ENCODE data around the gene MACROH2A2. TPM values are rescaled to one million over a fixed set of nuclear protein-coding genes. Genes with fewer than 3 reads are reported as not detected.
"Not testable (repeated sequence)": the region's sequence is repeated elsewhere in the genome, so short reads cannot be mapped to it uniquely, and the experiment has no call there.

Gene MACROH2A2
- total RNA-seq, 2 experiments from 2014 or later, result 5.5 to 5.8 TPM

DNA sequence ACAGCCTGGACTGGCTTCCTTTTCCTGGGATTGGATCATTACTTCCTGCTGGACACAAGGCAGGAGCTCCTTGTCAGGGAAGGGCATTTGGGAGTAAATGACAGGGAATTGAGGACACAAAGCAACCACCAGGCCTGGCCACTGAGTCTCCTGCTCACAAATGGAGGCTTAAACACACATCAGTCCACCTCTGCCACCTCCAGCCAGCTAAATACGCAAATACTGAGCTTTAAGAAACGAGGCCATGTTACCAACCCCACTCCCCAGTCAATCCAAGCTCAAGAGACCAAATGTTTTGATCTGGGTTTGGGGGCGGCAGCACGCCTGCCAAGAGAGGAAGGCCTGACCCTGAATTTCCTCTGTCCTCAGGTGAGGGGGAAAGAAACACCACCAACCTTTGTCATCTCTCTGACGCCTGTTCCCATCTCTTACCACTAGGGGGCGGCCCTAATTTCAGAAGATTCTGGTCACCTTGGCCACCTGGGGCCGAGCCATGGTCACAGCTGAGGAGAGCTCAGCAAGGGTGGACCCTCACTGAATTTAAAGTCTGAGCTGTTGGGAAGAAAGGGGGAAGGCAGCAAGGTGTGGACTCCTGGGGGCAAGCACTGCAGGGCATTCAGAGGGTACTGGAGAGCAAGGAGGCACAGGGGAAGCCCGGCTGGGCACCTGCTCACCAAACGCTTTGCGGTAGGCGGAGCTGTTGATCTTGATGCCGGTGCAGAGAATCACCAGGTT, 63.5 kb downstream of the MACROH2A2 start:
- Mint-ChIP-seq H3K27me3 (no peaks in the 10 kb centered on the region), H3K4me3 (no peak overlapping the region), H3K4me1 (peaks cover 3% of the 10 kb centered on the region)

DNA sequence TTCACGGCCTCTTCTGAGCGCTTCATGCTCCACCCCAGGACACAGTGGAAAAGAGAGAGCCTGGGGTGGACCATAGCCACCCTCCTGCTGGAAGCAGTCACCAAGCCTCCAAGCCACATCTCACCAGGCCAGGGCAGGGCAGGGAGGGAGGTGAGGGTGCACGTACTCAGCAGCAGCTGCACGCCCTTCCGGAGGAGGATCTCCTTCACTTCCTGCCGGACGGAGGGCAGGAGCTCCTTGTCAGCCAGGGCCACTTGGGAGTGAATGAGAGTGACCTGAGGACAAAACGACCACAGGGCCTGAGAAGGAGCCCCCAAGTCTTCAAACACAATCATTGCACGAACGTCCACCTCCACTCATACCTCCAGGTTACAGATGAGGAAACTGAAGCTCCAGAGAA, 65.0 kb downstream of the MACROH2A2 start:
- DNase-seq, result no peak
- POLR2A ChIA-PET, result no interaction called here
- no peak overlapping the region for H3K4me3 Mint-ChIP-seq
- peaks cover 5% of the 10 kb centered on the region for H3K36me3 Mint-ChIP-seq (ENCODE audit: low read depth)
- peaks cover 2% of the 10 kb centered on the region for H3K4me1 Mint-ChIP-seq
- no peaks in the 10 kb centered on the region for H3K9me3 Mint-ChIP-seq
- no peak overlapping the region for H3K27ac Mint-ChIP-seq
- CTCF ChIA-PET, result interaction anchor here (0.6 to 7.3 kb wide), 8 partner anchors 11 to 134 kb away, joined by 3 to 85 read pairs (median 17); partner anchors contain the start of gene TYSND1
- H3K27me3 Mint-ChIP-seq, result no peaks in the 10 kb centered on the region

More for the DNA sequence above, 63.5 kb downstream of the MACROH2A2 start:
- Mint-ChIP-seq H3K27ac (no peak overlapping the region), H3K36me3 (ENCODE audit: low read depth) (peaks cover 5% of the 10 kb centered on the region), H3K9me3 (no peaks in the 10 kb centered on the region)
- peak; percentile 56 for DNase-seq
- CTCF ChIA-PET, result interaction anchor here (0.7 to 7.3 kb wide), 29 partner anchors 9 to 316 kb away, joined by 3 to 85 read pairs (median 5); partner anchors contain the start of gene TYSND1
- POLR2A ChIA-PET, result interaction anchor here (1.8 kb wide), 1 partner anchor 30 kb away, joined by 8 read pairs; the partner anchor contains the start of gene TYSND1

DNA sequence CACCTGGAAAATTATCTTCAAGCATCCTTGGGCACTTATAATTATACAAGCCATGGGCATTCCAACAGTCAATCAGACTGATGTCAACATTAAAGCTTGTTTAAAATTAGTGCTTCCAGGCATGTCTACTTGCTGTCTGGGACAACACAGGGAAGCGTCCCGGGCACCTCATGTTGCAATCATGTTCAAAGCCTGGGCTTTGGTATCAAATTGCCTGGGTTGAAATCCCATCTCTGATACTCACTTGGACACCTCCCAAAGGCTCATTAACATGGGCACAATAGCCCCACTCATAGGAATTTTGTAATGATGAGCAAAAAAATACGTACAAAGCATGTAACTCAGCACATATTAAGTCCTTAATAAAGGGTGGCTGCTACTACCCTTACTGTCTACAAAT, 65.5 kb downstream of the MACROH2A2 start:
- ChIA-PET CTCF (interaction anchor here (0.8 to 7.3 kb wide), 8 partner anchors 8 to 246 kb away, joined by 3 to 85 read pairs (median 10); partner anchors contain the start of gene TYSND1), POLR2A (interaction anchor here (1.0 kb wide), 1 partner anchor 26 kb away, joined by 3 read pairs; no protein-coding TSS in a partner anchor)
- DNase-seq, result no peak
- Mint-ChIP-seq H3K4me3 (no peak overlapping the region), H3K27ac (no peak overlapping the region), H3K4me1 (peaks cover 2% of the 10 kb centered on the region), H3K9me3 (no peaks in the 10 kb centered on the region), H3K36me3 (ENCODE audit: low read depth) (peaks cover 5% of the 10 kb centered on the region), H3K27me3 (no peaks in the 10 kb centered on the region)

DNA sequence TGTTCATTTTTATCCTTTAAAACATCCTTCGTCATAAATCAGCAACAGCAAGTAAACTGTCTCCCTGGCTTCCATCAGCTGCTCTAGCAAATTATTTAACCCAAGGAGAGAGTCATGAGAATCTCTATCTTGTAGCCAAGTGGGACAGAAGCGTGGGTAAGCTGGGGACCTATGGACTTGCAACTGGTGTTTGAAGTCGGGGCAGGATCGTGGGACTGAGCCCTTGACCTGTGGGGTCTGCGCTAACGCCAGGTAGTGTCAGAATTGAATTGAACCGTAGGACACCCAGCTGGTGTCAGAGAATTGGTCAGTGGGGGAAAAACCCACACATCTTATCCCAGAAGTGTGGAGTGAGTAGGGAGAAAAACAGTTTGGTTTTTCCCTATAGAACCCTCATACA, 66.6 kb downstream of the MACROH2A2 start:
- no peak overlapping the region for H3K4me3 Mint-ChIP-seq
- H3K27ac Mint-ChIP-seq, result no peak overlapping the region
- ChIA-PET CTCF (interaction anchor here (0.8 to 7.3 kb wide), 6 partner anchors 9 to 245 kb away, joined by 3 to 85 read pairs (median 11); partner anchors contain the start of gene TYSND1), POLR2A (interaction anchor here (1.0 kb wide), 1 partner anchor 27 kb away, joined by 3 read pairs; no protein-coding TSS in a partner anchor)
- peaks cover 2% of the 10 kb centered on the region for H3K4me1 Mint-ChIP-seq
- H3K36me3 Mint-ChIP-seq (ENCODE audit: low read depth), result no peaks in the 10 kb centered on the region
- no peak for DNase-seq
- H3K27me3 Mint-ChIP-seq, result no peaks in the 10 kb centered on the region
- no peaks in the 10 kb centered on the region for H3K9me3 Mint-ChIP-seq

DNA sequence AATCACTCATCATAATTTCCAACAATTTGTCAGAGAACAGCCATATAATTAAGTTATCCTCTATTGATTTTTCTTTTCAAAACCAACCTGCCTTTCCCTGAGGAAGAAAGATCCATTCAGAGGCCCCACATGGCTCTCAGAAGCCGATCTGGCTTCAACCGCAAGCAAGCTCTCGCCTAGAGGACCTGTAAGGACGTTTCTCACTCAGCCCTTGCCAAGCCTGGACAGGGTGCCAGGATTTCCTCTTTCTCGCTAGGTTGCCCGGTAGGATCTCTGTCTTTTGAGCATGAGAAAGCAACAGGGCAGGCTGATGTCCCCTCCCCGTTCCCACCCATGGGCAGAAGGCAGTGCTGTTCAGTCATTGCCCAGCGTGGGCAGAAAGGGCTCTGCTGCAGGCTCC, 67.0 kb downstream of the MACROH2A2 start:
- peaks cover 4% of the 10 kb centered on the region for H3K4me1 Mint-ChIP-seq
- ChIA-PET POLR2A (no interaction called here), CTCF (interaction anchor here (2.4 to 7.3 kb wide), 2 partner anchors 23 to 26 kb away, joined by 18 to 85 read pairs; partner anchors contain the start of gene TYSND1)
- H3K27me3 Mint-ChIP-seq, result no peaks in the 10 kb centered on the region
- H3K36me3 Mint-ChIP-seq (ENCODE audit: low read depth), result no peaks in the 10 kb centered on the region
- no peak for DNase-seq
- no peak overlapping the region for H3K4me3 Mint-ChIP-seq
- H3K27ac Mint-ChIP-seq, result no peak overlapping the region
- no peaks in the 10 kb centered on the region for H3K9me3 Mint-ChIP-seq

DNA sequence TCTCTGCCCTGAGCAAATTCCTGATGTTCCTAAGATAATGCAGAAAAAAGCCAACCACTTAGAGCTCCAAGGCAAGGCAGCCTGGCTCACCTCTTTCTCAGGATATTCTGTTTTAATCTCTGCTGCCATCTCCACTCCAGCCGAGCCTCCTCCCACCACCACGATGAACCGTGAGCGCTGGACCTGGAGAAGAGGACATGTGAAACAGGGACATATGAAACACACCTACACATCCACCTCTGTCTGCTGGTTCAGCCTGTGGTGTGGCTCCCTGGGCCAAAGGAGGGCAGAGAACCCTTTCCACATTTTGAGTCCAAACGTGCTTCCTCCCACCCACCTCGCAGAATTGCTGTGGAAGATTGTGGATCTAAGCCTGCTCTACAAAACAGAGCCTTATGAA, 67.8 kb downstream of the MACROH2A2 start:
- Mint-ChIP-seq H3K36me3 (ENCODE audit: low read depth) (no peaks in the 10 kb centered on the region), H3K4me1 (peaks cover 4% of the 10 kb centered on the region), H3K4me3 (no peak overlapping the region), H3K27ac (no peak overlapping the region), H3K27me3 (no peaks in the 10 kb centered on the region), H3K9me3 (no peaks in the 10 kb centered on the region)
- ChIA-PET CTCF (interaction anchor here (0.6 kb wide), 1 partner anchor 247 kb away, joined by 3 read pairs; no protein-coding TSS in a partner anchor), POLR2A (no interaction called here)
- DNase-seq, result no peak

DNA sequence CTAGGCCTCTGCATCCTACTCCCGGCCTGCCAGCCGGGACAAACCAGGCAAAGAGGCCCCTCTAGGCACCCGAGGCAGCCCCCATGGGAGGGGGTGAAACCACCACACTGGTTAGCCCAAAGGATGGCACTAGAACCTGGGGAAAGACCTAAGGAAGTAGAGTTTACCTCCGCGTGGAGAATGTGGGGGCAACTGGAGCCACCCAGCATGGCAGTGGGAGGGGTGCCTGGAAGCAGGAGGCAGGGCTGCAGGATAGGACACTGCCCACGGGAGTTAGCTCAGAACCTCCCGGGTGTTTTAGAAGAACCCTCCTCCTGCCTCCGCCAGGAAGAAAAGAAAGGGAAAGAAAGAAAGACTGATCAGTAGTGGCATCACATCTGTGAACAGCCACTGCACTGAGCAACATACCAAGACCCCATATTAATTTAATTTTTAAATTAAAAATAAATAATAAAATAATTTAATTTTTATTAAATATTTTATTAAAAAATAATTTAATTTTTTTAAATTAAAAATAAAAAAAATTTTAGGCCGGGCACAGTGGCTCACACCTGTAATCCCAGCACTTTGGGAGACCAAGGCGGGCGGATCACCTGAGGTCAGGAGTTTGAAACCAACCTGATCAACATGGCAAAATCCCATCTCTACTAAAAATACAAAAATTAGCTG, 68.8 kb downstream of the MACROH2A2 start:
- CTCF ChIA-PET, result interaction anchor here (2.0 kb wide), 1 partner anchor 25 kb away, joined by 7 read pairs; the partner anchor contains the start of gene TYSND1
- Mint-ChIP-seq H3K4me1 (peaks cover 2% of the 10 kb centered on the region), H3K36me3 (ENCODE audit: low read depth) (no peaks in the 10 kb centered on the region), H3K4me3 (no peak overlapping the region), H3K27me3 (no peaks in the 10 kb centered on the region), H3K9me3 (no peaks in the 10 kb centered on the region), H3K27ac (no peak overlapping the region)
- no peak for DNase-seq
- POLR2A ChIA-PET, result no interaction called here

DNA sequence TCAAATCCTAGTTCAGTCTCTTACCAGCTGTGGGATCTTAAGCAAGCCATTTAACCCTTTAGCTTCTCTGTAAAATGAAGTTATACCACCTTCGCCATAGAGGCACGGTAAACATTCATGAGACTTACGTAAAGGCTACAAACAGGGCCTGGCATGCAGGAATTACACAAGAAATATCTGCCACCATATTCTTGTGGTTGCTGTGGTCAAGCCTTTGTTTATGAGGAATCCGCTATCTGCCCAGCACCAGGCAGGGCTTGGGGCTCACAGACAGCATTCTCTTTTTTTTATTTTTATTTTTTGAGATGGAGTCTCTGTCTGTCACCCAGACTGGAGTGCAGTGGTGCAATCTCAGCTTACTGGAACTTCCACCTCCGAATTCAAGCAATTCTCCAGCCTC, 70.1 kb downstream of the MACROH2A2 start:
- no peaks in the 10 kb centered on the region for H3K9me3 Mint-ChIP-seq
- ChIA-PET POLR2A (no interaction called here), CTCF (interaction anchor here (2.0 kb wide), 1 partner anchor 23 kb away, joined by 7 read pairs; the partner anchor contains the start of gene TYSND1)
- no peak overlapping the region for H3K27ac Mint-ChIP-seq
- no peak for DNase-seq
- no peaks in the 10 kb centered on the region for H3K36me3 Mint-ChIP-seq (ENCODE audit: low read depth)
- H3K4me1 Mint-ChIP-seq, result peaks cover 2% of the 10 kb centered on the region
- H3K4me3 Mint-ChIP-seq, result no peak overlapping the region
- no peaks in the 10 kb centered on the region for H3K27me3 Mint-ChIP-seq

DNA sequence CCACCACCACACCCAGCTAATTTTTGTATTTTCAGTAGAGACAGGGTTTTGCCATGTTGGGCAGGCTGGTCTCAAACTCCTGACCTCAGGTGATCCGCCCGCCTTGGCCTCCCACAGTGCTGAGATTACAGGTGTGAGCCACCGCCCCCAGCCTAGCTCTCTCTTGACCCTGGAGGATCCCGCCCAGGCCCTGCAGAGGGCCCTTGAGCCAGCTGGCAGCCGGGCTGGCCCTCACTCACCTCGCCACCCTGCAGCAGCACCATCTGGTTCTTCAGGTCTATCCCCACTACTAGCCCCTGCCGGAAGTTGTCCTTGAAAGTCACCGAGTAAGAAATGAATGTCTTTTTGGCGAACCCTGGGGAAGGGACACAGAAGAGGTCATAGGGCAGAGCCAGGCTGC, 70.5 kb downstream of the MACROH2A2 start:
- H3K4me3 Mint-ChIP-seq; H3K36me3 Mint-ChIP-seq (ENCODE audit: low read depth); DNase-seq; H3K4me1 Mint-ChIP-seq; H3K27ac Mint-ChIP-seq; H3K9me3 Mint-ChIP-seq; H3K27me3 Mint-ChIP-seq; POLR2A ChIA-PET: not testable (repeated sequence)
- CTCF ChIA-PET, result interaction anchor here (2.0 kb wide), 1 partner anchor 23 kb away, joined by 7 read pairs; the partner anchor contains the start of gene TYSND1

DNA sequence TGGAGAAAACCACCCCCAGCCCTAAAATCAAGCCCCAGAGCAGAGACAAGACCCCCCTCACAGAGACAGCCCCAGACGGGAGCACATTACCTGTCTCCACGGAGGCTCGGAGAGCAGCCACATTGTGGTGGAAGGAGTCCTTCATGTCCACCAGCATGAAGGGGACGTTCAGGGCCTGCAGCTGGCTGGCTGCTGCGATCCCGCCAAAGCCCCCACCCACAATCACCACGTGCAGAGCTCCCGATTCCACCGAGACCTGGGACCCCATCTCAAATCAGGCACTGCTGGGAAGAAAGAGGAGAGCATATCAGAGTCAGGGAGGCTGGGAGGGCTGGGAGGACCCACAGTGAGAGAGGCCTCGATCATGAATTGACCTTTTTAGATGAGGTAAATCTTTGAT, 71.2 kb downstream of the MACROH2A2 start:
- CTCF ChIA-PET, result interaction anchor here (1.7 to 2.0 kb wide), 2 partner anchors 8 to 22 kb away, joined by 7 to 11 read pairs; partner anchors contain the start of gene TYSND1

DNA sequence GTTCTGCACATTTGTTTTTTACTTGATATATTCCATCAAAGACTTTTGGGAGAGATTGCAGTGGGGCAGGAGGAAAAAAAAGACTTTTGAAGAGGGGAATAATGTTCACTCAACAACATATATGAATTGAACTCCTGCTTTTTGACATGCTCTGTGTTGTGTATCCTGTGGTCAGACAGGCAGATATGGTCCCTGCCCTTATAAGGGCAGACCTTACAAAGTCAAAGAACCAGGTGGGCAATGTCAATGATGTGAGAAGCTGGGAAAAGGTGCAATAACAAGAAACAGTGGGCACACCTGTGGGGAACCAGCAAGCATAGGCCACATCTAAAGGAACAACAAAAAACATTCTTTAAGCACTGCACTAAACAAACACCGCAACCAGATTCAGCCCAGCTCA, 71.8 kb downstream of the MACROH2A2 start:
- Mint-ChIP-seq H3K27me3 (no peaks in the 10 kb centered on the region), H3K4me1 (peaks cover 2% of the 10 kb centered on the region), H3K9me3 (no peaks in the 10 kb centered on the region), H3K4me3 (no peak overlapping the region), H3K36me3 (ENCODE audit: low read depth) (no peaks in the 10 kb centered on the region), H3K27ac (no peak overlapping the region)
- ChIA-PET CTCF (interaction anchor here (1.7 kb wide), 1 partner anchor 9 kb away, joined by 11 read pairs; no protein-coding TSS in a partner anchor), POLR2A (no interaction called here)
- no peak for DNase-seq

More for the DNA sequence above, 71.2 kb downstream of the MACROH2A2 start:
- Mint-ChIP-seq H3K4me3 (no peak overlapping the region), H3K27me3 (no peaks in the 10 kb centered on the region), H3K4me1 (peaks cover 2% of the 10 kb centered on the region), H3K36me3 (ENCODE audit: low read depth) (no peaks in the 10 kb centered on the region), H3K27ac (no peak overlapping the region), H3K9me3 (no peaks in the 10 kb centered on the region)
- no peak for DNase-seq
- POLR2A ChIA-PET, result no interaction called here

DNA sequence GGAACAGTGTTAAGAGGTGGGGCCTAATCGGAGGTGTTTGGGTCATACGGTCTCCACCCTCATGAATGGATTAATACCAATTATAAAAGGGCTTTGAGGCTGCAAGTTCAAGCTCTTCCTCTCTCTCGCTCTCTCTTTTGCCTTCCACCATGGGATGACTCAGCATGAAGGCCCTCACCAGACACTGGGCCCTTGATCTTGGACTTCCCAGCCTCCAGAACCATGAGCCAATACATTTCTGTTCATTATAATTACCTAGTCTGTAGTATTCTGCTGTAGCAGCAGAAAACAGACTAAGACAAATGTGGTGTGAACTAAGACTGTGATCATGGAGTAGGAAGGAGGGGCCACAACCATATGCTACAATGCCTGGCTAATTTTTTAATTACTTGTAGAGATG, 72.3 kb downstream of the MACROH2A2 start:
- POLR2A ChIA-PET, result no interaction called here
- Mint-ChIP-seq H3K4me1 (peaks cover 2% of the 10 kb centered on the region), H3K9me3 (no peaks in the 10 kb centered on the region), H3K27ac (no peak overlapping the region), H3K27me3 (no peaks in the 10 kb centered on the region), H3K4me3 (no peak overlapping the region), H3K36me3 (ENCODE audit: low read depth) (no peaks in the 10 kb centered on the region)
- CTCF ChIA-PET, result interaction anchor here (0.7 to 1.7 kb wide), 2 partner anchors 9 to 19 kb away, joined by 3 to 11 read pairs; no protein-coding TSS in a partner anchor
- no peak for DNase-seq

Measured in activated CD4-positive, alpha-beta memory T cell treated with anti-CD3 and anti-CD28 coated beads, Interleukin-2, amount 10 ng/mL, durations not matched to agents 7 days and 5 days (primary cell).